GM12892 (cell line): ENCODE measurements around the gene GRAMD1B.

Experiments used
- POLR2A ChIP-seq: IDR thresholded peaks from 2 replicates; pipeline ENCODE4 v1.6.1; 2011; ENCODE audit warnings: low read depth, low read length, control low read depth
- POLR2AphosphoS5 ChIP-seq: IDR thresholded peaks from 2 replicates; pipeline ENCODE4 v1.6.1; 2011; ENCODE audit warnings: low read depth, low read length, control low read depth

GRCh38 chr11:123559523-123559955, 129.5 kb downstream of the GRAMD1B start:
- TF ChIP-seq POLR2A (no peak), POLR2AphosphoS5 (no peak)
